BLaER1 (cell line): ENCODE measurements around the gene LRRC4.

Experiments used
- H3K27ac ChIP-seq: shearing (Covaris generic); formaldehyde crosslinking; 2 replicates; pipeline ENCODE4 v1.8.1; 2022
- H3K27me3 ChIP-seq: shearing (Covaris generic); formaldehyde crosslinking; 2 replicates; pipeline ENCODE4 v1.8.1; 2022
- H3K36me3 ChIP-seq: shearing (Covaris generic); formaldehyde crosslinking; 2 replicates; pipeline ENCODE4 v1.8.1; 2022
- H3K4me1 ChIP-seq: shearing (Covaris generic); formaldehyde crosslinking; 2 replicates; pipeline ENCODE4 v1.8.1; 2022
- H3K4me2 ChIP-seq: shearing (Covaris generic); formaldehyde crosslinking; 2 replicates; pipeline ENCODE4 v1.8.1; 2022
- H3K4me3 ChIP-seq: shearing (Covaris generic); formaldehyde crosslinking; 2 replicates; pipeline ENCODE4 v1.8.1; 2022
- H3K9ac ChIP-seq: shearing (Covaris generic); formaldehyde crosslinking; 2 replicates; pipeline ENCODE4 v1.8.1; 2022
- H3K9me3 ChIP-seq: shearing (Covaris generic); formaldehyde crosslinking; 2 replicates; pipeline ENCODE4 v1.8.1; 2022
- H4K20me1 ChIP-seq: shearing (Covaris generic); formaldehyde crosslinking; 2 replicates; pipeline ENCODE4 v1.8.1; 2022
- Cebpa-rat ChIP-seq: shearing (Covaris generic); IDR thresholded peaks from 2 replicates; pipeline ENCODE4 v1.8.1; 2022

The LRRC4 gene

DNA sequence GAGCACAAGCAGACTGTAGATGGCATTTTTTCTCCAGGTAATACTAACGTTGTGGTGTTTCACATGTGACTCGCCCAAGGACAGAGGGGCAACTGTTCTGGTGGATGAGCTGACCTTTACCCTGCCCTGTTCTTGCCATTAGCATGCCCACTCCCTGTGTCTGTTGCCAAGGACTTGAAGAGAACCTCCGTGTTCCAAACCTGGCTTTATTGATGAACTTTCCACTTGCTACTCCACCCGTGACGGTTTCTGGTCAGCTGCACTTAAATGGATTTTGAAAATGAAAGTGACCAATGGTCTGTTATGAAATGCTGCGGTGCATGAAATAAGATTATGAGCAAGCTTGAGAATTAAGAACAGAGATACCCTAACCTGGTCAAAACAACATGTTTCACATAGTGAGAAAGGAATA is 30.4 kb downstream of the LRRC4 start:
- Histone ChIP-seq H3K27me3 (no peaks in the 10 kb centered on the region), H3K9ac (no peak overlapping the region), H3K4me1 (peaks cover 44% of the 10 kb centered on the region), H3K4me3 (no peak overlapping the region), H4K20me1 (peaks cover 27% of the 10 kb centered on the region), H3K9me3 (no peaks in the 10 kb centered on the region), H3K27ac (no peak overlapping the region), H3K4me2 (peak overlapping the region; percentile 7; the same call in 1 of the 2 replicates), H3K36me3 (peaks cover 71% of the 10 kb centered on the region)
- TF ChIP-seq Cebpa-rat: no peak

DNA sequence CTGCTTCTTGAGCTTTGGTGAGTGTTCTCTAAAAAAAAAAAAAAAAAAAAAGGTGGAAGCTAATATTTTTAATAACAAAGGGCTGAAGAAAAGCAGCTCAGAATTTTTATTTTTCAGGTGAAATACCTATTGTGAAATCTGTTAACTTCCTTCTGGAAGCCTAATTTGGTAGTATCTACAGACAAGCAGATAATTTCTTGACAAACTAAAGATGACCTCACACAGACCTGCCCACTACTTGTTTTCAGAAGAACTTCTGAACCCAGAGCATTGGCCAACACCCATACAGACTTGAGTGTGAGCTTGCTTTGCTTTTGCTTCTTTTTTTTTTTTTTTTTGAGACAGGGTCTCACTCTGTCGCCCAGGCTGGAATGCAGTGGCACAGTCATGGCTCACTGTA is 31.2 kb downstream of the LRRC4 start:
- TF ChIP-seq Cebpa-rat: no peak
- H3K4me1 ChIP-seq: peaks cover 36% of the 10 kb centered on the region
- peaks cover 71% of the 10 kb centered on the region for H3K36me3 ChIP-seq

DNA sequence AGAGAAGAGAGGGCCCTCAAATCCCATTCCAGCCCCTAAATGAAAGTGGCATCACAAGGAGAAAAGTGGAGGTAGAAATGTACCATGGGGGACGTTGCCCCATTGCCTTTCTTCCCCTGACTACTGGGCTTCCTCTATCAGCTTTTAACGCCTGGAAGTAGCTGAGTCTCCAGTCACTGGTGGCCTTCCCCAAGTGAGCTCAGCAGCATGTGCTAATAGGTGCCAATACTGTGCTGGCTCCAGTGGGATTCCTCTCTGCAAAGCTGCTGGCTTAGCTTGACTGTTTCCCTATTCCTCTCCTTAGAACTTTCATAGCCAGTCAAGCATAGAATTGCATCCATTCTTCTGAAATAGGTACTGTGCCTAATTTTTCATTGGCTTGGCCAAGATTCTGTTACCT is 32.6 kb downstream of the LRRC4 start:
- Histone ChIP-seq H3K9ac (no peak overlapping the region), H4K20me1 (peaks cover 5% of the 10 kb centered on the region; the same call in 1 of the 2 replicates), H3K27me3 (no peaks in the 10 kb centered on the region), H3K4me2 (no peak overlapping the region), H3K9me3 (no peaks in the 10 kb centered on the region), H3K4me3 (no peak overlapping the region), H3K27ac (no peak overlapping the region), H3K4me1 (peaks cover 22% of the 10 kb centered on the region), H3K36me3 (peaks cover 85% of the 10 kb centered on the region)
- TF ChIP-seq Cebpa-rat: no peak

More for the DNA sequence above, 31.2 kb downstream of the LRRC4 start:
- H3K27ac ChIP-seq: no peak overlapping the region
- H3K4me2 ChIP-seq: no peak overlapping the region
- H3K9me3 ChIP-seq: no peaks in the 10 kb centered on the region
- no peak overlapping the region for H3K4me3 ChIP-seq
- H3K9ac ChIP-seq: no peak overlapping the region
- peaks cover 19% of the 10 kb centered on the region for H4K20me1 ChIP-seq
- no peaks in the 10 kb centered on the region for H3K27me3 ChIP-seq

DNA sequence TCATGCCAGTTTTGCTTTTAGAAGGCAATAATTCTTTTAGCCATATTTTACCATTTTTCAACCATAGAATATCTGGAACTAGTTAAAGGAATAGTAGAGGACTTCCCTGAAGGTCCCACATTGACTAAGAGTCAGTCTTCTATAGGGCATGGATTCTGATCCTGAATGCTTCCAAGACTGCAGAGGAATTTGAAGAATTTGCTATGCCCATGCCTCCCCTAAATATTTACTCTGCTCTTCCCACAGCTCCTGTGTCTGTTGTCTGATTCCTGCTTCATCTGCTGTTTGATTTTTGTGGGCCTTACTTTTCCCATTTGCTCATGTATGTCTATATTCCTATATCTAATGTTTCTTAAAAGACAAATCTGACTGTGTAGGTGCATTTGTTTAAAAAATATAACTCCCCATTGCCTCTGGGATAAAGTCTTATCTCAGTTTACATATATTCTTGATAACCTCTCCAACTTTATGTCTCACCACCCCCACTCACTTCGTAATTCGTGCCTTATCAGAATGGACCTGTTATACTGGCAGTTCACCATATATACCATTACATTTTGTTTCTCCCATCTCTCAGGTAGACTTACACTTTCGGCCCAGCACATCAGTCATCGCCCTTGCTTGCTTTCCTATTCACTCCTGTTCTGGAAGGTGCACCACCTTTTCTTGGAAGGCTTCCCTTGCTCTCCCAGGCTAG is 33.9 kb downstream of the LRRC4 start:
- no peak overlapping the region for H3K4me2 ChIP-seq

DNA sequence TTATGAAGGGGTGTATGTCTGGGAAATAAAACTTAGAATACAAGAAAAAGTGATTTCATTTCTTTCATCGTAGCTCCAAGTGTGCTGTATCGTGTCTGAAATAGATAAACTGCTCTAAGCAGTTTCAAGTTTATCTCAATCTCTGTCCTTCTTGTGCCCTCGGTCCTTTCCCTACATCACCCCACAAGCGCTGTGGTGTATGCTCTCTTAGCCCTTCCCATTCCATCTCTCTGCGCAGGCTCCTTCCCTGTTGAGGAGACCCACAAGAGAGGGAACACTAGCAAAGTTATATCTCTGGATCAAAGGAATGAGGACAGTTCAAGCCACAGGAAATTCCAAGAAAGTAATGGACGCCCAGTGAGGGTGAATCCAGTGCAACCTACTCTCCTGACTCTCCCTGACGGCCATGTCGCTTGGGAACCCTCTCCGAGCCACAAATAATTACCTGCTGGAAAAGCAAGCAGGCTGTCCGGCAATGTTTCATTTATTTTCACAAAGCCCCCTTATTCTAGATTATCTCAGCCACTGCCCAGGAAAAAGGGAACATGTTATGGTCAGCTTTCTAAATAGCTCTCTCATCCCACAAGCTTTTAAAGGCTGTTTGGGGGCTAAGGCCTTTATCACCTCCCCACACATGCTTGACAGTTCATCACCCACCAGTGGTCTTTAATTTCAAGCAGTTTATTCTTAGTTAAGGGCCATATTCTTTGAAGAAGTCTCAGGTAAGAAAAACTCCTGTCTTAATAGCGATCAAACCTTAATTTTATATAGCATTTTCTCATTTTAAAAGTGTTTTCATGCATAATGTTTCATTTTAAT is 34.8 kb downstream of the LRRC4 start:
- no peak overlapping the region for H3K27ac ChIP-seq

More for the DNA sequence above, 33.9 kb downstream of the LRRC4 start:
- Histone ChIP-seq H3K9me3 (no peaks in the 10 kb centered on the region), H3K36me3 (peaks cover 92% of the 10 kb centered on the region), H3K9ac (no peak overlapping the region), H3K4me3 (no peak overlapping the region), H4K20me1 (no peaks in the 10 kb centered on the region), H3K27ac (no peak overlapping the region), H3K27me3 (no peaks in the 10 kb centered on the region), H3K4me1 (peaks cover 10% of the 10 kb centered on the region)
- no peak for TF ChIP-seq Cebpa-rat

DNA sequence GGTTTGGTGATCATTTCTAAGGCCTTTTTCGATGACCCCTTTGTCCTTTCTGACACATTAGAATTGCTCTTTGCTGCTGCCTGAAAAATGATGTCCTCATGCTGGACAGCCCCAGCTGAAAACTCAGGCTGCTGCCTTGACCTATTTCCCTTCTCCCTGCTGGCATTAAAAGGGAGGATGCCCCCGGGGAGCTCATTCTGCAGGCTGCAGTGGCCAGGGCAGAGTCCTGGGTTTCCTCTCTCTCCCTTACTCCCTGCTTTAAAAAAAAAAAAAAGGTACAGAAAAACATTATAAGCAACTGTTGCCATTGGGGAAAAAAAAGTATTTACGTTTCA is 35.4 kb downstream of the LRRC4 start:
- TF ChIP-seq Cebpa-rat: no peak
- Histone ChIP-seq H3K36me3 (peaks cover 94% of the 10 kb centered on the region), H3K9ac (no peak overlapping the region), H3K9me3 (no peaks in the 10 kb centered on the region), H3K27me3 (no peaks in the 10 kb centered on the region), H3K4me2 (no peak overlapping the region), H4K20me1 (no peaks in the 10 kb centered on the region), H3K4me1 (peaks cover 8% of the 10 kb centered on the region), H3K27ac (no peak overlapping the region), H3K4me3 (no peak overlapping the region)

More for the DNA sequence above, 34.8 kb downstream of the LRRC4 start:
- no peaks in the 10 kb centered on the region for H3K9me3 ChIP-seq
- H4K20me1 ChIP-seq: no peaks in the 10 kb centered on the region
- no peak for TF ChIP-seq Cebpa-rat
- H3K4me3 ChIP-seq: no peak overlapping the region
- H3K9ac ChIP-seq: no peak overlapping the region
- H3K27me3 ChIP-seq: no peaks in the 10 kb centered on the region
- peaks cover 10% of the 10 kb centered on the region for H3K4me1 ChIP-seq
- no peak overlapping the region for H3K4me2 ChIP-seq
- H3K36me3 ChIP-seq: peaks cover 94% of the 10 kb centered on the region

DNA sequence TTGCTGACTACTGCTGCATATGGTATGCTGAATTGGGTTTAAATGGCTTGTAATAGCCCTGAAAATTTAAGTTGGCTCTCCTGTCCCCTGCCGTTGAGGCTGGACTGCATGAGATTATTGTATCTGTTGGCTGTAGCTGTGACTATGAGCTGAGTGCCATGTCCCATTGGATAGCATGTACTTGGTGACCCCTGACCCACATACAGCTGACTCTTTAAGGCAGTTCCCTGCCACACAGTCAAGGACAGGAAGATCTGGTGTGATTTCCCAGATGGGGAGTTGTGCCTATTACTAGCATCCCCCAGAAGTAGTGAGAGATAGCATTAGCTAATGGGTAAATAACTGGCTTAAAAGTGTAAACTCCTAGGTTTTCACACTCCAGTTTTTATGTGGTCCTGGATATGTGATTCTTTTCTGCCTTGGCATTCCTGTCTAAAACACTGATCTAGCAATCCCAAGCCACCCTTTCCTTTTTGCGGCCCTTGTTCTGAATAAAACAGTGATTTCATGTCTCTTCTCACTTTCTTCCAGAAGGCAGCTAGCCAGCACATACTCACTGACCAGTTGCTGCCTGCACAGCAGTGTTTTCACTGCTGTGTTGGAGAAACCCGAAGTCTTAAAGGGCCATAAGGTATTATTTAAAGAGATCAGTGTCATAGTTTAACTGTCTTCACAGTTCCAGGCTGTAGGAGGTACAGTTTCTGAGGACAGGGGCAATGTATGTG is 35.9 kb downstream of the LRRC4 start:
- Histone ChIP-seq H3K27ac (no peak overlapping the region), H3K4me2 (no peak overlapping the region), H3K36me3 (peaks cover 94% of the 10 kb centered on the region), H3K4me1 (peaks cover 2% of the 10 kb centered on the region; the same call in 1 of the 2 replicates), H3K9me3 (no peaks in the 10 kb centered on the region), H3K9ac (no peak overlapping the region), H3K4me3 (no peak overlapping the region), H3K27me3 (no peaks in the 10 kb centered on the region), H4K20me1 (no peaks in the 10 kb centered on the region)
- no peak for TF ChIP-seq Cebpa-rat

DNA sequence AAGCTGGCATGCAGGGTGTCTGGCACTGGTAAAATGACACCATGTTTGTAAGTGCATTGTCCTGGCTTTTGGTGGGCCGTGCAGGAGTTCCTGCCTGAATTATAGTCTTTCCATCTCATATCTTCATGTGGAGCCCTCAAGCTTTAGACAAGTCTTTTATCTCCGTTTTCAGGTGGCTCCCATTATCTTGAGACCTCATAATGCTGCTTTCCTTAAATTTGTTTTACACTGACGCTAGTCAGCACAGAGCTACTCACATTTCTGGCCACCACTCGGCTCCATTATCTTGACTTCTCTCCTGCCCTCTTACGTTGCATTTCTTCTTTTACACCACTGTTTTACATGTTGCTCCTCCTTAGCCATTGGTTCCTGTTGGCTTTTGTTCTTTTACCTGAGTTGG is 37.2 kb downstream of the LRRC4 start:
- no peaks in the 10 kb centered on the region; the same call in 1 of the 2 replicates for H3K4me1 ChIP-seq
- H3K9ac ChIP-seq: no peak overlapping the region
- no peaks in the 10 kb centered on the region for H3K9me3 ChIP-seq
- no peaks in the 10 kb centered on the region for H4K20me1 ChIP-seq
- no peak overlapping the region for H3K27ac ChIP-seq
- peaks cover 92% of the 10 kb centered on the region for H3K36me3 ChIP-seq
- no peak for TF ChIP-seq Cebpa-rat
- H3K4me2 ChIP-seq: no peak overlapping the region
- no peaks in the 10 kb centered on the region for H3K27me3 ChIP-seq
- no peak overlapping the region for H3K4me3 ChIP-seq

DNA sequence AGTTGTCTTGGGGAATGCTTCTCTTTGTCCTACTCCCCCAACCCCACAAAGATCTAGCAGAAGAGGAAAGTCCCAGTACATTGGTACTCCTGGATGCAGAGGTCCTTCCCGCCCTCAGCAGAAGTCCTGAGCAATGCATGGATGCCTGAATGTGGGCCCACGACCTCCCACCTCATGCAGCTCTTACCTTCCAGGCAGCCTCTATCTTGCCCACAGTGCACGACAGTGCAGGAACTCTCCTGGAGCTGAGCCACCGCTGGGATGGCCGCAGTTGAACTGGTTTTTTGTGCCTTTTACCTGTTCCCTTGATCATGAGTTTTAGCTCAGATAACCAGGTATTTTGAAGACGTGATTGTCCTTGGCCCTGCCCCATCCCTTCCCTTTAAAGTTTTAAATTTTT is 37.9 kb downstream of the LRRC4 start:
- Histone ChIP-seq H3K36me3 (peaks cover 90% of the 10 kb centered on the region), H3K27ac (no peak overlapping the region), H3K9me3 (no peaks in the 10 kb centered on the region), H3K9ac (no peak overlapping the region), H3K4me3 (no peak overlapping the region), H3K27me3 (no peaks in the 10 kb centered on the region), H3K4me2 (no peak overlapping the region), H4K20me1 (no peaks in the 10 kb centered on the region), H3K4me1 (peaks cover 5% of the 10 kb centered on the region; the same call in 1 of the 2 replicates)
- no peak for TF ChIP-seq Cebpa-rat
